Astrocyte (in vitro differentiated cells and primary cell): ENCODE results near the gene SUN1. TPM values are rescaled to one million over a fixed set of nuclear protein-coding genes. Genes with fewer than 3 reads are reported as not detected.

ENCODE experiments used
- DNase-seq: peaks from one replicate; pipeline ENCODE4 v3.0.0-alpha.2; 2010; ENCODE audit warnings: low read depth
- FAIRE-seq: peaks from 2 replicates; lab custom pipeline; 2011; peaks lifted over from hg19 to GRCh38; lab: Jason Lieb, UNC
- H2AFZ ChIP-seq: 2 replicates; pipeline ENCODE4 v1.6.0; 2012; ENCODE audit warnings: low read depth, low read length, inconsistent platforms
- H3K27ac ChIP-seq: 2 replicates; pipeline ENCODE4 v1.5.1; 2011; ENCODE audit warnings: low read depth, low read length, inconsistent platforms
- H3K27me3 ChIP-seq: 2 replicates; pipeline ENCODE4 v1.6.0; 2011; ENCODE audit warnings: low read length, inconsistent platforms; ENCODE audit not compliant: insufficient read depth
- H3K36me3 ChIP-seq: 2 replicates; pipeline ENCODE4 v1.5.1; 2011; ENCODE audit warnings: low read length, inconsistent platforms; ENCODE audit not compliant: insufficient read depth
- H3K4me1 ChIP-seq: 2 replicates; pipeline ENCODE4 v1.5.1; 2011; ENCODE audit warnings: low read length, inconsistent platforms; ENCODE audit not compliant: insufficient read depth
- H3K4me2 ChIP-seq: 2 replicates; pipeline ENCODE4 v1.6.0; 2012; ENCODE audit warnings: low read length, inconsistent platforms
- H3K4me3 ChIP-seq: 2 replicates; pipeline ENCODE4 v1.5.1; 2011; ENCODE audit warnings: low read depth, mild to moderate bottlenecking, low read length, inconsistent platforms; ENCODE audit not compliant: insufficient read depth
- H3K79me2 ChIP-seq: 2 replicates; pipeline ENCODE4 v1.6.0; 2012; ENCODE audit warnings: mild to moderate bottlenecking, low read length, inconsistent platforms; ENCODE audit not compliant: insufficient read depth
- H3K9ac ChIP-seq: 2 replicates; pipeline ENCODE4 v1.6.0; 2012; ENCODE audit warnings: mild to moderate bottlenecking, low read length, inconsistent platforms
- H3K9me3 ChIP-seq: 2 replicates; pipeline ENCODE4 v1.5.1; 2012; ENCODE audit warnings: low read depth, mild to moderate bottlenecking, low read length, inconsistent platforms; ENCODE audit not compliant: insufficient read depth
- H4K20me1 ChIP-seq: 2 replicates; pipeline ENCODE4 v1.6.0; 2012; ENCODE audit warnings: low read length, inconsistent platforms; ENCODE audit not compliant: insufficient read depth
- H3K27ac Mint-ChIP-seq: one replicate; pipeline ENCODE4 v1.8.0; 2021; ENCODE audit warnings: mild to moderate bottlenecking, mixed read lengths; ENCODE audit not compliant: unreplicated experiment
- H3K27me3 Mint-ChIP-seq: one replicate; pipeline ENCODE4 v1.8.0; 2021; ENCODE audit warnings: low read depth, mixed read lengths; ENCODE audit not compliant: unreplicated experiment
- H3K36me3 Mint-ChIP-seq: one replicate; pipeline ENCODE4 v1.8.0; 2021; ENCODE audit warnings: low read depth, mixed read lengths; ENCODE audit not compliant: unreplicated experiment
- H3K4me1 Mint-ChIP-seq: one replicate; pipeline ENCODE4 v1.8.0; 2021; ENCODE audit warnings: low read depth, mixed read lengths; ENCODE audit not compliant: unreplicated experiment
- H3K4me3 Mint-ChIP-seq: one replicate; pipeline ENCODE4 v1.8.0; 2021; ENCODE audit warnings: mild to moderate bottlenecking, moderate library complexity, mixed read lengths; ENCODE audit not compliant: unreplicated experiment
- H3K9me3 Mint-ChIP-seq: one replicate; pipeline ENCODE4 v1.8.0; 2021; ENCODE audit warnings: mild to moderate bottlenecking, mixed read lengths; ENCODE audit not compliant: unreplicated experiment
- EZH2 ChIP-seq: IDR thresholded peaks from 2 replicates; pipeline ENCODE4 v1.6.1; 2012; ENCODE audit warnings: mild to moderate bottlenecking, low read length, inconsistent platforms; ENCODE audit not compliant: insufficient read depth
- total RNA-seq: library from RNA; stranded (reverse); gene quantifications from 2 replicates; pipeline ENCODE4 v1.2.1, GENCODE V29; 2021
- TF ChIP-seq, protein P1 (sequence below): IDR thresholded peaks from 2 replicates; pipeline ENCODE4 v1.5.1; 2011; ENCODE audit warnings: low read depth, mild to moderate bottlenecking, inconsistent platforms, low read length, moderate library complexity; ENCODE audit not compliant: insufficient read depth

SUN1 gene
- total RNA-seq, 1 donor from 2014 or later, result 121 TPM

- no peaks in the 10 kb centered on the region for H3K36me3 Mint-ChIP-seq
- TF ChIP-seq, protein P1, sequence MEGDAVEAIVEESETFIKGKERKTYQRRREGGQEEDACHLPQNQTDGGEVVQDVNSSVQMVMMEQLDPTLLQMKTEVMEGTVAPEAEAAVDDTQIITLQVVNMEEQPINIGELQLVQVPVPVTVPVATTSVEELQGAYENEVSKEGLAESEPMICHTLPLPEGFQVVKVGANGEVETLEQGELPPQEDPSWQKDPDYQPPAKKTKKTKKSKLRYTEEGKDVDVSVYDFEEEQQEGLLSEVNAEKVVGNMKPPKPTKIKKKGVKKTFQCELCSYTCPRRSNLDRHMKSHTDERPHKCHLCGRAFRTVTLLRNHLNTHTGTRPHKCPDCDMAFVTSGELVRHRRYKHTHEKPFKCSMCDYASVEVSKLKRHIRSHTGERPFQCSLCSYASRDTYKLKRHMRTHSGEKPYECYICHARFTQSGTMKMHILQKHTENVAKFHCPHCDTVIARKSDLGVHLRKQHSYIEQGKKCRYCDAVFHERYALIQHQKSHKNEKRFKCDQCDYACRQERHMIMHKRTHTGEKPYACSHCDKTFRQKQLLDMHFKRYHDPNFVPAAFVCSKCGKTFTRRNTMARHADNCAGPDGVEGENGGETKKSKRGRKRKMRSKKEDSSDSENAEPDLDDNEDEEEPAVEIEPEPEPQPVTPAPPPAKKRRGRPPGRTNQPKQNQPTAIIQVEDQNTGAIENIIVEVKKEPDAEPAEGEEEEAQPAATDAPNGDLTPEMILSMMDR, result no peak
- no peak for TF ChIP-seq EZH2
- DNase-seq (no peak), FAIRE-seq (no peak)
- H3K4me2 ChIP-seq, result no peak overlapping the region
- H3K36me3 ChIP-seq, result no peaks in the 10 kb centered on the region
- no peak overlapping the region for H3K27ac ChIP-seq
- peaks cover 1% of the 10 kb centered on the region for H3K9me3 Mint-ChIP-seq
- peaks cover 10% of the 10 kb centered on the region for H3K4me1 Mint-ChIP-seq
- H3K79me2 ChIP-seq, result no peaks in the 10 kb centered on the region
- peaks cover 18% of the 10 kb centered on the region for H3K27me3 Mint-ChIP-seq
- no peak overlapping the region for H3K4me3 Mint-ChIP-seq
- no peak overlapping the region for H3K4me3 ChIP-seq
- H3K27me3 ChIP-seq, result peaks cover 4% of the 10 kb centered on the region
- no peak overlapping the region for H3K9ac ChIP-seq
- no peaks in the 10 kb centered on the region for H3K9me3 ChIP-seq
- H4K20me1 ChIP-seq, result no peaks in the 10 kb centered on the region
- peaks cover 3% of the 10 kb centered on the region for H3K4me1 ChIP-seq
- H3K27ac Mint-ChIP-seq, result no peak overlapping the region
- no peak overlapping the region for H2AFZ ChIP-seq
Measured at GRCh38 chr7:917255-918117, 85.2 kb downstream of the SUN1 start.

GRCh38 chr7:918118-918425 lies 85.8 kb downstream of the SUN1 start:
- Mint-ChIP-seq H3K4me3 (no peak overlapping the region), H3K9me3 (peaks cover 1% of the 10 kb centered on the region), H3K27me3 (peaks cover 18% of the 10 kb centered on the region), H3K4me1 (peaks cover 10% of the 10 kb centered on the region), H3K27ac (no peak overlapping the region), H3K36me3 (no peaks in the 10 kb centered on the region)
- Histone ChIP-seq H3K4me2 (no peak overlapping the region), H3K4me1 (peaks cover 6% of the 10 kb centered on the region), H3K79me2 (no peaks in the 10 kb centered on the region), H3K9me3 (no peaks in the 10 kb centered on the region), H3K9ac (no peak overlapping the region), H2AFZ (no peak overlapping the region), H3K27me3 (peaks cover 4% of the 10 kb centered on the region), H3K4me3 (no peak overlapping the region), H3K27ac (no peak overlapping the region), H3K36me3 (no peaks in the 10 kb centered on the region), H4K20me1 (no peaks in the 10 kb centered on the region)
- DNase-seq, result no peak
- TF ChIP-seq, protein P1, result no peak
- no peak for TF ChIP-seq EZH2
- no peak for FAIRE-seq
